Activated CD8-positive, alpha-beta T cell treated with anti-CD3 and anti-CD28 coated beads for 36 hours (primary cell): ENCODE measurements around the gene MACROD2. TPM values are rescaled to one million over a fixed set of nuclear protein-coding genes. Genes with fewer than 3 reads are reported as not detected.
"Not testable (repeated sequence)": the region's sequence is repeated elsewhere in the genome, so short reads cannot be mapped to it uniquely, and the experiment has no call there.

Experiments
- ATAC-seq: fragments of 200-7000 bp; cut with Tn5 transposase; one replicate; pipeline ENCODE4 v1.10.0; 2021; ENCODE audit warnings: mild to moderate bottlenecking, moderate library complexity
- CTCF ChIA-PET: fragments of 350-600 bp; sonication (Branson Sonifier 250); formaldehyde crosslinking; loops from one replicate; lab custom pipeline; 2021; ENCODE audit warnings: antibody characterized with exemption; lab: Charles Lee
- POLR2A ChIA-PET: fragments of 350-600 bp; sonication (Branson Sonifier 250); formaldehyde crosslinking; loops from one replicate; lab custom pipeline; 2021; ENCODE audit warnings: antibody characterized with exemption; lab: Charles Lee
- DNase-seq: peaks from one replicate; pipeline ENCODE4 v3.0.0-alpha.2; 2020
- H3K27ac Mint-ChIP-seq: one replicate; pipeline ENCODE4 v1.8.0; 2021; ENCODE audit warnings: mild to moderate bottlenecking, mixed read lengths
- H3K27me3 Mint-ChIP-seq: one replicate; pipeline ENCODE4 v1.8.0; 2021; ENCODE audit warnings: mixed read lengths
- H3K36me3 Mint-ChIP-seq: one replicate; pipeline ENCODE4 v1.8.0; 2021; ENCODE audit warnings: low read depth, mixed read lengths
- H3K4me1 Mint-ChIP-seq: one replicate; pipeline ENCODE4 v1.8.0; 2021; ENCODE audit warnings: low read depth, mixed read lengths
- H3K4me3 Mint-ChIP-seq: one replicate; pipeline ENCODE4 v1.8.0; 2021; ENCODE audit warnings: mild to moderate bottlenecking, moderate library complexity, mixed read lengths
- H3K9me3 Mint-ChIP-seq: one replicate; pipeline ENCODE4 v1.8.0; 2021; ENCODE audit warnings: mixed read lengths
- CTCF ChIP-seq: fragments of 200-600 bp; IDR thresholded peaks from one replicate; pipeline ENCODE4 v1.8.0; 2022; ENCODE audit warnings: antibody characterized with exemption, mild to moderate bottlenecking
- intact Hi-C: fragments of 100-400 bp; cut with micrococcal nuclease; formaldehyde crosslinking; loops from one replicate; pipeline ENCODE4 v1.10.0; 2022
- total RNA-seq, 2 experiments: library from RNA; stranded (reverse); gene quantifications; one replicate each; pipeline ENCODE4 v1.2.3, GENCODE V29; 2021

Gene MACROD2
- total RNA-seq, 2 experiments from 2014 or later = not detected

GRCh38 chr20:16011519-16011918, 2016.2 kb downstream of the MACROD2 start:
- intact Hi-C loops = no loop called here
- DNase-seq (no peak), ATAC-seq (no peak)
- no peak for TF ChIP-seq CTCF
- Mint-ChIP-seq H3K4me1 (no peaks in the 10 kb centered on the region), H3K9me3 (no peaks in the 10 kb centered on the region), H3K4me3 (no peak overlapping the region), H3K27ac (no peak overlapping the region), H3K36me3 (no peaks in the 10 kb centered on the region), H3K27me3 (no peaks in the 10 kb centered on the region)
- CTCF ChIA-PET = no interaction called here
- POLR2A ChIA-PET = no interaction called here

- DNase-seq, intact Hi-C loops, ATAC-seq, H3K27me3 Mint-ChIP-seq, POLR2A ChIA-PET, H3K27ac Mint-ChIP-seq, H3K9me3 Mint-ChIP-seq, H3K36me3 Mint-ChIP-seq, CTCF ChIA-PET, H3K4me1 Mint-ChIP-seq, H3K4me3 Mint-ChIP-seq: not testable (repeated sequence)
These were observed 2017.6 kb downstream of the MACROD2 start for GRCh38 chr20:16012934-16013333.

- no peak overlapping the region for H3K27ac Mint-ChIP-seq
- no peak overlapping the region for H3K4me3 Mint-ChIP-seq
- peaks cover 3% of the 10 kb centered on the region for H3K9me3 Mint-ChIP-seq
- H3K4me1 Mint-ChIP-seq = no peaks in the 10 kb centered on the region
- TF ChIP-seq CTCF = no peak
- POLR2A ChIA-PET = no interaction called here
- CTCF ChIA-PET = no interaction called here
- no peak for ATAC-seq
- intact Hi-C loops = no loop called here
- no peak for DNase-seq
- no peaks in the 10 kb centered on the region for H3K27me3 Mint-ChIP-seq
- H3K36me3 Mint-ChIP-seq = no peaks in the 10 kb centered on the region
These were observed 2018.3 kb downstream of the MACROD2 start for GRCh38 chr20:16013631-16014030.

GRCh38 chr20:16014436-16014835, 2019.1 kb downstream of the MACROD2 start:
- Mint-ChIP-seq H3K4me1 (no peaks in the 10 kb centered on the region), H3K27me3 (no peaks in the 10 kb centered on the region), H3K9me3 (peaks cover 3% of the 10 kb centered on the region), H3K36me3 (no peaks in the 10 kb centered on the region), H3K27ac (no peak overlapping the region), H3K4me3 (no peak overlapping the region)
- POLR2A ChIA-PET = no interaction called here
- ATAC-seq (no peak), DNase-seq (no peak)
- no peak for TF ChIP-seq CTCF
- CTCF ChIA-PET = no interaction called here
- intact Hi-C loops = no loop called here

- DNase-seq = no peak
- no peaks in the 10 kb centered on the region for H3K27me3 Mint-ChIP-seq
- POLR2A ChIA-PET = no interaction called here
These were observed 2022.3 kb downstream of the MACROD2 start for GRCh38 chr20:16017656-16018055.

More at GRCh38 chr20:16017656-16018055, 2022.3 kb downstream of the MACROD2 start:
- Mint-ChIP-seq H3K27ac (no peak overlapping the region), H3K9me3 (peaks cover 3% of the 10 kb centered on the region), H3K4me1 (no peaks in the 10 kb centered on the region), H3K4me3 (no peak overlapping the region), H3K36me3 (no peaks in the 10 kb centered on the region)
- intact Hi-C loops = no loop called here
- no peak for ATAC-seq
- CTCF ChIA-PET = no interaction called here
- no peak for TF ChIP-seq CTCF
